H1 (cell line): ENCODE results near the gene CCL1. TPM values are rescaled to one million over a fixed set of nuclear protein-coding genes. Genes with fewer than 3 reads are reported as not detected.

ENCODE experiments used
- CBX8 ChIP-seq: fragments of 300-800, 300-1000 bp; sonication (generic); IDR thresholded peaks from 2 replicates; pipeline ENCODE4 v1.7.1; 2016; ENCODE audit warnings: low read depth, low read length, borderline replicate concordance
- polyA plus RNA-seq, 7 experiments: library from polyadenylated mRNA; depleted of rRNA in 3 of 7; stranded (reverse) in 5 of 7; unstranded in 2 of 7; fragments of >200 nt in 5 of 7; fragments of 200-250 nt in 2 of 7; gene quantifications; 1 replicate in 5 of 7; 2 replicates in 1 of 7; 4 replicates in 1 of 7; pipeline versions ENCODE4 v1.2.1 to v1.2.3, GENCODE V29; 2011 to 2013; ENCODE audit warnings: missing spikeins in 2 of 7, mixed read lengths in 2 of 7
- total RNA-seq: library from RNA; stranded (reverse); fragmentation: NEBNext Ultra II Directional; extraction: Animal tissue kit (Norgen Biotek cat#: 25700); gene quantifications from 2 replicates; pipeline ENCODE4 v1.2.1, GENCODE V29; 2021
- TF ChIP-seq, protein P1 (sequence below): fragments of 300-600 bp; sonication (generic); IDR thresholded peaks from 2 replicates; pipeline ENCODE4 v1.7.1; 2012; ENCODE audit warnings: low read length, moderate library complexity, mild to moderate bottlenecking, inconsistent platforms; ENCODE audit not compliant: insufficient replicate concordance

The CCL1 gene
- total and polyA plus RNA-seq, 2 of the 8 experiments (the other 6 are each of a cell fraction or from before 2014, with no cell fraction given) = not detected

DNA sequence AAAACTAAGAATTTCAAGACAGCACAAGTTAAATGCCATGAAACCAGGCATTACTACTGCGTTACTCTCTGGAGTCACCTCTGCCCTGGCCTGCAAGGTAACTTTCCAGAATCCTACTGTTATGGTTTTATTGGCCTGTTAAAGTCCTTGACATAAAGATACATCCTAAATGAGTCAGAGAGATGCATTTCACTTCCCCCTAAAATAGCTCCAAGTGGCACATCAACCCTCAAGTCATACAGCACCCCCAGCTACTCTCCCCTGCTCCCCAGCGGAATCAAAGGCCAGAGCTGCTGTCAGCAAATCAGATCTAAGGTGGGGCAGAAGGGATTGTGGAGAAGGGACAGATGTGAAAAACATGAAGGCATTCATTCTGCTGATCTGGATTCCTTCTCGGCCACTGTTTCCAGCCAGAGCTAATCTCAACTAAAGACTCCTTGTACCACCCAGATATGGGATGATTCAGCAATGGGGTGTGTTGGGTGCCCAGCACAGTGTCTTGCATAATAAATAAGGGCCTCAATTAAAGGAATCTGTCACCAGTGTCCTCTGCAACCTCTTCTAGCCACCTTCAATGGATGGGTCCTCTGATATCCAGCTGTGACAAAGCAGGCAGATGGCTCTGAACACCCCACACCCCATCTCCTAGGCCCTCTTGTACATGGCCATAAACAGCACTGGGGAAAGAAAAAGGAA, 8.5 kb upstream of the CCL1 start (continued):
- TF ChIP-seq, protein P1, sequence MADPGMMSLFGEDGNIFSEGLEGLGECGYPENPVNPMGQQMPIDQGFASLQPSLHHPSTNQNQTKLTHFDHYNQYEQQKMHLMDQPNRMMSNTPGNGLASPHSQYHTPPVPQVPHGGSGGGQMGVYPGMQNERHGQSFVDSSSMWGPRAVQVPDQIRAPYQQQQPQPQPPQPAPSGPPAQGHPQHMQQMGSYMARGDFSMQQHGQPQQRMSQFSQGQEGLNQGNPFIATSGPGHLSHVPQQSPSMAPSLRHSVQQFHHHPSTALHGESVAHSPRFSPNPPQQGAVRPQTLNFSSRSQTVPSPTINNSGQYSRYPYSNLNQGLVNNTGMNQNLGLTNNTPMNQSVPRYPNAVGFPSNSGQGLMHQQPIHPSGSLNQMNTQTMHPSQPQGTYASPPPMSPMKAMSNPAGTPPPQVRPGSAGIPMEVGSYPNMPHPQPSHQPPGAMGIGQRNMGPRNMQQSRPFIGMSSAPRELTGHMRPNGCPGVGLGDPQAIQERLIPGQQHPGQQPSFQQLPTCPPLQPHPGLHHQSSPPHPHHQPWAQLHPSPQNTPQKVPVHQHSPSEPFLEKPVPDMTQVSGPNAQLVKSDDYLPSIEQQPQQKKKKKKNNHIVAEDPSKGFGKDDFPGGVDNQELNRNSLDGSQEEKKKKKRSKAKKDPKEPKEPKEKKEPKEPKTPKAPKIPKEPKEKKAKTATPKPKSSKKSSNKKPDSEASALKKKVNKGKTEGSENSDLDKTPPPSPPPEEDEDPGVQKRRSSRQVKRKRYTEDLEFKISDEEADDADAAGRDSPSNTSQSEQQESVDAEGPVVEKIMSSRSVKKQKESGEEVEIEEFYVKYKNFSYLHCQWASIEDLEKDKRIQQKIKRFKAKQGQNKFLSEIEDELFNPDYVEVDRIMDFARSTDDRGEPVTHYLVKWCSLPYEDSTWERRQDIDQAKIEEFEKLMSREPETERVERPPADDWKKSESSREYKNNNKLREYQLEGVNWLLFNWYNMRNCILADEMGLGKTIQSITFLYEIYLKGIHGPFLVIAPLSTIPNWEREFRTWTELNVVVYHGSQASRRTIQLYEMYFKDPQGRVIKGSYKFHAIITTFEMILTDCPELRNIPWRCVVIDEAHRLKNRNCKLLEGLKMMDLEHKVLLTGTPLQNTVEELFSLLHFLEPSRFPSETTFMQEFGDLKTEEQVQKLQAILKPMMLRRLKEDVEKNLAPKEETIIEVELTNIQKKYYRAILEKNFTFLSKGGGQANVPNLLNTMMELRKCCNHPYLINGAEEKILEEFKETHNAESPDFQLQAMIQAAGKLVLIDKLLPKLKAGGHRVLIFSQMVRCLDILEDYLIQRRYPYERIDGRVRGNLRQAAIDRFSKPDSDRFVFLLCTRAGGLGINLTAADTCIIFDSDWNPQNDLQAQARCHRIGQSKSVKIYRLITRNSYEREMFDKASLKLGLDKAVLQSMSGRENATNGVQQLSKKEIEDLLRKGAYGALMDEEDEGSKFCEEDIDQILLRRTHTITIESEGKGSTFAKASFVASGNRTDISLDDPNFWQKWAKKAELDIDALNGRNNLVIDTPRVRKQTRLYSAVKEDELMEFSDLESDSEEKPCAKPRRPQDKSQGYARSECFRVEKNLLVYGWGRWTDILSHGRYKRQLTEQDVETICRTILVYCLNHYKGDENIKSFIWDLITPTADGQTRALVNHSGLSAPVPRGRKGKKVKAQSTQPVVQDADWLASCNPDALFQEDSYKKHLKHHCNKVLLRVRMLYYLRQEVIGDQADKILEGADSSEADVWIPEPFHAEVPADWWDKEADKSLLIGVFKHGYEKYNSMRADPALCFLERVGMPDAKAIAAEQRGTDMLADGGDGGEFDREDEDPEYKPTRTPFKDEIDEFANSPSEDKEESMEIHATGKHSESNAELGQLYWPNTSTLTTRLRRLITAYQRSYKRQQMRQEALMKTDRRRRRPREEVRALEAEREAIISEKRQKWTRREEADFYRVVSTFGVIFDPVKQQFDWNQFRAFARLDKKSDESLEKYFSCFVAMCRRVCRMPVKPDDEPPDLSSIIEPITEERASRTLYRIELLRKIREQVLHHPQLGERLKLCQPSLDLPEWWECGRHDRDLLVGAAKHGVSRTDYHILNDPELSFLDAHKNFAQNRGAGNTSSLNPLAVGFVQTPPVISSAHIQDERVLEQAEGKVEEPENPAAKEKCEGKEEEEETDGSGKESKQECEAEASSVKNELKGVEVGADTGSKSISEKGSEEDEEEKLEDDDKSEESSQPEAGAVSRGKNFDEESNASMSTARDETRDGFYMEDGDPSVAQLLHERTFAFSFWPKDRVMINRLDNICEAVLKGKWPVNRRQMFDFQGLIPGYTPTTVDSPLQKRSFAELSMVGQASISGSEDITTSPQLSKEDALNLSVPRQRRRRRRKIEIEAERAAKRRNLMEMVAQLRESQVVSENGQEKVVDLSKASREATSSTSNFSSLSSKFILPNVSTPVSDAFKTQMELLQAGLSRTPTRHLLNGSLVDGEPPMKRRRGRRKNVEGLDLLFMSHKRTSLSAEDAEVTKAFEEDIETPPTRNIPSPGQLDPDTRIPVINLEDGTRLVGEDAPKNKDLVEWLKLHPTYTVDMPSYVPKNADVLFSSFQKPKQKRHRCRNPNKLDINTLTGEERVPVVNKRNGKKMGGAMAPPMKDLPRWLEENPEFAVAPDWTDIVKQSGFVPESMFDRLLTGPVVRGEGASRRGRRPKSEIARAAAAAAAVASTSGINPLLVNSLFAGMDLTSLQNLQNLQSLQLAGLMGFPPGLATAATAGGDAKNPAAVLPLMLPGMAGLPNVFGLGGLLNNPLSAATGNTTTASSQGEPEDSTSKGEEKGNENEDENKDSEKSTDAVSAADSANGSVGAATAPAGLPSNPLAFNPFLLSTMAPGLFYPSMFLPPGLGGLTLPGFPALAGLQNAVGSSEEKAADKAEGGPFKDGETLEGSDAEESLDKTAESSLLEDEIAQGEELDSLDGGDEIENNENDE = no peak
- TF ChIP-seq CBX8 = no peak
